GM12878 (cell line): ENCODE measurements around the gene HIRA. TPM values are rescaled to one million over a fixed set of nuclear protein-coding genes. Genes with fewer than 3 reads are reported as not detected.

Experiments used
- ATAC-seq: fragments of 200-7000 bp; cut with Tn5 transposase; 3 replicates; pipeline ENCODE4 v1.9.1; 2020; ENCODE audit warnings: mild to moderate bottlenecking, moderate library complexity
- BruUV-seq: library from RNA; stranded (reverse); fragments of 400-500 nt; replicated peaks from 2 replicates; lab custom pipeline; 2021; lab: Mats Ljungman, UMichigan
- CTCF ChIA-PET: fragments of 300-600 bp; sonication (Branson Sonifier 250); formaldehyde crosslinking; extraction: SDS; loops from one replicate; lab custom pipeline; 2021; ENCODE audit warnings: inconsistent platforms; lab: Yijun Ruan, JAX
- POLR2A ChIA-PET: fragments of 350-600 bp; formaldehyde crosslinking; extraction: SDS; loops from one replicate; lab custom pipeline; 2021; ENCODE audit warnings: inconsistent platforms; lab: Charles Lee
- RAD21 ChIA-PET: fragments of 300-600 bp; sonication (Branson Sonifier 250); formaldehyde crosslinking; loops from one replicate; lab custom pipeline; 2023; ENCODE audit warnings: antibody characterized with exemption; ENCODE audit not compliant: unreplicated experiment; lab: Charles Lee
- SMC1A ChIA-PET: fragments of 300-600 bp; sonication (Branson Sonifier 250); formaldehyde crosslinking; loops from one replicate; lab custom pipeline; 2023; ENCODE audit not compliant: unreplicated experiment, uncharacterized antibody; lab: Charles Lee
- DNase-seq: peaks from one replicate; pipeline ENCODE4 v3.0.0-alpha.2; 2011; ENCODE audit warnings: low read depth, low spot score
- FAIRE-seq: peaks from 3 replicates; lab custom pipeline; 2011; peaks lifted over from hg19 to GRCh38; lab: Jason Lieb, UNC
- H2AFZ ChIP-seq: 2 replicates; pipeline ENCODE4 v1.6.0; 2011; ENCODE audit warnings: low read depth, low read length, control low read depth; ENCODE audit not compliant: control insufficient read depth
- H3K27ac ChIP-seq: 2 replicates; pipeline ENCODE4 v1.5.1; 2011; ENCODE audit warnings: control low read depth; ENCODE audit not compliant: control insufficient read depth, insufficient read depth
- H3K27me3 ChIP-seq, 2 experiments: replicated peaks in 1 of 2; 2 replicates each; pipeline versions ENCODE4 v1.6.0 to v1.6.1; 2011; ENCODE audit warnings: low read length in 1 of 2; ENCODE audit not compliant: control insufficient read depth in 2 of 2, insufficient read depth in 2 of 2
- H3K36me3 ChIP-seq, 2 experiments: 2 replicates each; pipeline ENCODE4 v1.5.1; 2011; ENCODE audit warnings: low read length in 1 of 2; ENCODE audit not compliant: control insufficient read depth in 2 of 2, insufficient read depth in 2 of 2
- H3K4me1 ChIP-seq: 2 replicates; pipeline ENCODE4 v1.6.1; 2011; ENCODE audit warnings: mild to moderate bottlenecking, low read length, moderate library complexity, mixed read lengths; ENCODE audit not compliant: control insufficient read depth, insufficient read depth
- H3K4me2 ChIP-seq: 2 replicates; pipeline ENCODE4 v1.6.0; 2011; ENCODE audit warnings: control low read depth; ENCODE audit not compliant: control insufficient read depth, insufficient read depth
- H3K4me3 ChIP-seq: fragments of 200-600 bp; sonication (generic); 2 replicates; pipeline ENCODE4 v1.5.1; 2016
- H3K79me2 ChIP-seq: 2 replicates; pipeline ENCODE4 v1.6.0; 2011; ENCODE audit warnings: low read length; ENCODE audit not compliant: control insufficient read depth, insufficient read depth
- H3K9ac ChIP-seq: 2 replicates; pipeline ENCODE4 v1.8.0; 2011; ENCODE audit warnings: low read length, control low read depth, mixed read lengths; ENCODE audit not compliant: control insufficient read depth, insufficient read depth
- H3K9me3 ChIP-seq: replicated peaks from 3 replicates; pipeline ENCODE4 v1.5.1; 2011; ENCODE audit warnings: mild to moderate bottlenecking, low read length; ENCODE audit not compliant: control insufficient read depth, insufficient read depth
- H4K20me1 ChIP-seq: 2 replicates; pipeline ENCODE4 v1.6.0; 2011; ENCODE audit not compliant: control insufficient read depth, insufficient read depth
- ASH2L ChIP-seq: fragments of 300-600, 200-600 bp; sonication (generic); IDR thresholded peaks from 2 replicates; pipeline ENCODE4 v1.6.1; 2017; ENCODE audit warnings: low read depth, mild to moderate bottlenecking, borderline replicate concordance
- HDGF ChIP-seq: fragments of 450-650 bp; IDR thresholded peaks from 2 replicates; pipeline ENCODE4 v1.6.1; 2016; ENCODE audit warnings: antibody characterized with exemption
- NR2F1 ChIP-seq: fragments of 450-650 bp; conservative IDR thresholded peaks from 2 replicates; pipeline ENCODE4 v1.6.1; 2017; ENCODE audit warnings: mild to moderate bottlenecking
- ZNF622 ChIP-seq: fragments of 450-650 bp; IDR thresholded peaks from 2 replicates; pipeline ENCODE4 v1.6.1; 2017; ENCODE audit warnings: mild to moderate bottlenecking, inconsistent platforms
- ZNF687 ChIP-seq: fragments of 450-650 bp; IDR thresholded peaks from 2 replicates; pipeline ENCODE4 v1.6.1; 2017; ENCODE audit warnings: mild to moderate bottlenecking, moderate library complexity
- WGBS: methylation state at CpG from one replicate; pipeline ENCODE4 v1.1.6; 2016; ENCODE audit warnings: low lambda C conversion rate; ENCODE audit not compliant: insufficient replicate concordance, insufficient coverage; ENCODE audit errors: missing lambda C conversion rate; 5-methylcytosine and 5-hydroxymethylcytosine counted together
- in situ Hi-C: fragments of 300-500 bp; cut with MboI; formaldehyde crosslinking; loops from 9 replicates; pipeline ENCODE4 v1.14.3; 2018; ENCODE audit warnings: mixed read lengths
- intact Hi-C: fragments of 100-400 bp; cut with micrococcal nuclease; formaldehyde crosslinking; loops from one replicate; pipeline ENCODE4 v1.14.2; 2022; ENCODE audit not compliant: unreplicated experiment
- polyA plus RNA-seq, 11 experiments: library from polyadenylated mRNA; depleted of rRNA in 4 of 11; unstranded in 6 of 11; stranded (reverse) in 5 of 11; fragments of >200 nt; fragmentation: Nextera tagmentation in 4 of 11; fragmentation: Illumina TruSeq in 1 of 11; extraction: Ambion mirVana in 4 of 11; extraction: Trizol in 1 of 11; gene quantifications; 1 replicate in 1 of 11; 2 replicates in 10 of 11; pipeline versions ENCODE4 v1.2.1 to v1.2.3, GENCODE V29; 2011 to 2016; ENCODE audit warnings: inconsistent platforms in 2 of 11, missing spikeins in 2 of 11, low read depth in 1 of 11
- total RNA-seq, 4 experiments: library from RNA; depleted of rRNA in 3 of 4; stranded (reverse); fragments of >200 nt in 3 of 4; fragmentation: Illumina TruSeq in 1 of 4; extraction: Trizol in 1 of 4; gene quantifications; 2 replicates each; pipeline versions ENCODE4 v1.2.1 to v1.2.3, GENCODE V29; 2013 to 2021

Gene HIRA
- total and polyA plus RNA-seq, 10 of the 15 experiments (the other 5 are each of a cell fraction or from before 2014, with no cell fraction given), result 0.34 to 32.7 (median 14.5) TPM

- Histone ChIP-seq H3K79me2 (no peaks in the 10 kb centered on the region), H3K4me1 (peaks cover 17% of the 10 kb centered on the region), H3K27me3 (no peaks in the 10 kb centered on the region), H3K4me2 (no peak overlapping the region), H3K4me3 (no peak overlapping the region), H3K27ac (no peak overlapping the region; the same call in 1 of the 2 replicates), H3K36me3 (peaks cover 38 to 45% of the 10 kb centered on the region in 2 experiments; a peak in 3 of 4 replicates), H3K9ac (no peak overlapping the region), H2AFZ (no peak overlapping the region), H4K20me1 (no peaks in the 10 kb centered on the region; the same call in 1 of the 2 replicates), H3K9me3 (no peaks in the 10 kb centered on the region)
- TF ChIP-seq ZNF687 (no peak), NR2F1 (no peak), ZNF622 (no peak), HDGF (no peak), ASH2L (no peak)
- FAIRE-seq (no peak), DNase-seq (peak; percentile 1), ATAC-seq (peak; percentile 15; the same call in 2 of the 3 replicates)
- 94% methylated on average over 6 of the region's 6 CpGs for WGBS
- ChIA-PET SMC1A (interaction anchor here (0.7 kb wide), 1 partner anchor 86 kb away, joined by 3 read pairs; no protein-coding TSS in a partner anchor), CTCF (interaction anchor here (0.6 kb wide), 1 partner anchor 31 kb away, joined by 3 read pairs; no protein-coding TSS in a partner anchor), RAD21 (no interaction called here), POLR2A (no interaction called here)
- BruUV-seq, result no TSS peak
- intact Hi-C loops (no loop called here), in situ Hi-C loops (no loop called here)
These were observed 71.8 kb downstream of the HIRA start for GRCh38 chr22:19359554-19360299.
